Ovary (tissue), 3 donors: ENCODE measurements around the gene PRDM15.

Source experiments
- EP300 ChIP-seq: sonication (generic); formaldehyde crosslinking; IDR thresholded peaks from one replicate; pipeline ENCODE4 v1.6.1; 2017; ENCODE audit warnings: antibody characterized with exemption
- TF ChIP-seq, protein P1 (sequence below), 3 donors: fragments of 450-650 bp in 2 of 3; fragments of 200-600 bp in 1 of 3; IDR thresholded peaks; one replicate each; pipeline versions ENCODE4 v1.5.1 to v1.8.0; 2016 to 2022; ENCODE audit warnings: antibody characterized with exemption in 3 of 3, mild to moderate bottlenecking in 1 of 3
- donor health status: DM: no; HTN: no; CAD: no.

DNA sequence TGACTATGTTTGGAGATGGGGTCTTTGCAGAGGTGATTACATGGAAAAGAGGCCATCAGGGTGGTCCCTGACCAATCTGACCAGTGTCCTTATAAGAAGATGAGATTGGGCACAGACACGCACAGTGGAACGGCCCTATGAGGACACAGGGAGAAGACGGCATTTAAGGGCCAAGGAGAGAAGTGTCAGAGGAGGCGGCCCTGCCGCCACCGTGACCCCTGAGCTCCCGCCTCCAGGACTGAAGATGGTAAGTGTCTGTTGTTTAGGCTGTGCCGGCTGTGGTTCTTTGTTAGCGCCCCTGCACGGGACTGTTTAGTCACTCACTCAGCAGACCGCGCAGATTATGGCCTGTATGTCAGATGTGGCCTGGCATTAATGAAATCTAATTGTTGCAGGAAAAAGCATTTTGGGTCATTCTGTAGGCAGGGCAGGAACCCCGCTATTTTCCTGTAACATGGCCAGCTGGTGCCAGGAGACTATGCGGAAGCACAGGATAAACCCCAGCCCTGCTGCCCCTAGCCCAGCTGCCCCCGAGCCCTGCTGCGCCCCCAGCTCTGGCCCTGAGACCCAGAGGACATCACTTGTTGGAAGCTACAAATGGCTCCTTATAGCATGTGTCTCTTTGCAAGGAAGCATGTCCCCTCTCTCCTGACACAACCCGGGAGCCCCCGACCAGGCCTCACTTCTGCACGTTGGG lies 58.6 kb downstream of the PRDM15 start:
- TF ChIP-seq EP300: no peak
- TF ChIP-seq, protein P1, sequence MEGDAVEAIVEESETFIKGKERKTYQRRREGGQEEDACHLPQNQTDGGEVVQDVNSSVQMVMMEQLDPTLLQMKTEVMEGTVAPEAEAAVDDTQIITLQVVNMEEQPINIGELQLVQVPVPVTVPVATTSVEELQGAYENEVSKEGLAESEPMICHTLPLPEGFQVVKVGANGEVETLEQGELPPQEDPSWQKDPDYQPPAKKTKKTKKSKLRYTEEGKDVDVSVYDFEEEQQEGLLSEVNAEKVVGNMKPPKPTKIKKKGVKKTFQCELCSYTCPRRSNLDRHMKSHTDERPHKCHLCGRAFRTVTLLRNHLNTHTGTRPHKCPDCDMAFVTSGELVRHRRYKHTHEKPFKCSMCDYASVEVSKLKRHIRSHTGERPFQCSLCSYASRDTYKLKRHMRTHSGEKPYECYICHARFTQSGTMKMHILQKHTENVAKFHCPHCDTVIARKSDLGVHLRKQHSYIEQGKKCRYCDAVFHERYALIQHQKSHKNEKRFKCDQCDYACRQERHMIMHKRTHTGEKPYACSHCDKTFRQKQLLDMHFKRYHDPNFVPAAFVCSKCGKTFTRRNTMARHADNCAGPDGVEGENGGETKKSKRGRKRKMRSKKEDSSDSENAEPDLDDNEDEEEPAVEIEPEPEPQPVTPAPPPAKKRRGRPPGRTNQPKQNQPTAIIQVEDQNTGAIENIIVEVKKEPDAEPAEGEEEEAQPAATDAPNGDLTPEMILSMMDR (IDR thresholded peaks at IDR 0.05): no peak
